H1 (cell line): ENCODE results near the gene CD96. TPM values are rescaled to one million over a fixed set of nuclear protein-coding genes. Genes with fewer than 3 reads are reported as not detected.

Source experiments
- CTCF ChIA-PET: fragments of 300-600 bp; sonication (Branson Sonifier 250); formaldehyde crosslinking; loops from one replicate; lab custom pipeline; 2021; ENCODE audit not compliant: partially characterized antibody; lab: Charles Lee
- POLR2A ChIA-PET: fragments of 300-600 bp; sonication (Branson Sonifier 250); formaldehyde crosslinking; loops from one replicate; lab custom pipeline; 2021; ENCODE audit warnings: inconsistent platforms; ENCODE audit not compliant: partially characterized antibody; lab: Charles Lee
- DNase-seq, 2 experiments: peaks; one replicate each; pipeline versions ENCODE4 v3.0.0 to v3.0.0-alpha.2; 2010 to 2022; ENCODE audit warnings: low spot score in 2 of 2, low read depth in 1 of 2, mixed read lengths in 1 of 2
- FAIRE-seq: peaks from 2 replicates; lab custom pipeline; 2011; peaks lifted over from hg19 to GRCh38; lab: Jason Lieb, UNC
- H2AFZ ChIP-seq: 2 replicates; pipeline ENCODE4 v1.8.1; 2012; ENCODE audit warnings: low read length, inconsistent platforms
- H2AK5ac ChIP-seq: 2 replicates; pipeline ENCODE4 v1.6.1; 2013; ENCODE audit warnings: low read depth, low read length
- H2BK120ac ChIP-seq: replicated peaks from 2 replicates; pipeline ENCODE3; 2013; ENCODE audit warnings: low read depth, low read length, inconsistent platforms
- H2BK12ac ChIP-seq: 2 replicates; pipeline ENCODE4 v1.6.1; 2013; ENCODE audit warnings: low read depth, low read length
- H2BK15ac ChIP-seq: 2 replicates; pipeline ENCODE4 v1.6.1; 2013; ENCODE audit warnings: low read length
- H2BK20ac ChIP-seq: 2 replicates; pipeline ENCODE4 v1.6.1; 2013; ENCODE audit warnings: low read length
- H2BK5ac ChIP-seq: 2 replicates; pipeline ENCODE4 v1.6.1; 2013; ENCODE audit warnings: low read depth, low read length
- H3K14ac ChIP-seq: 2 replicates; pipeline ENCODE4 v1.6.1; 2013; ENCODE audit warnings: inconsistent platforms; ENCODE audit not compliant: insufficient read length
- H3K18ac ChIP-seq: 2 replicates; pipeline ENCODE4 v1.6.1; 2013; ENCODE audit warnings: low read length; ENCODE audit errors: extremely low read depth
- H3K23ac ChIP-seq: 2 replicates; pipeline ENCODE4 v1.6.1; 2013; ENCODE audit warnings: inconsistent platforms; ENCODE audit not compliant: insufficient read length
- H3K23me2 ChIP-seq: 2 replicates; pipeline ENCODE4 v1.6.1; 2013; ENCODE audit warnings: low read depth, low read length
- H3K27ac ChIP-seq: 2 replicates; pipeline ENCODE4 v1.6.1; 2011; ENCODE audit warnings: low read depth, low read length, inconsistent platforms
- H3K27me3 ChIP-seq, 4 experiments: replicated peaks in 1 of 4; 1 replicate in 1 of 4; 2 replicates in 3 of 4; pipeline versions ENCODE4 v1.6.1 to v1.8.1; 2011 to 2013; ENCODE audit warnings: low read length in 3 of 4, mild to moderate bottlenecking in 3 of 4, inconsistent platforms in 2 of 4, mixed read lengths in 2 of 4, moderate library complexity in 1 of 4; ENCODE audit not compliant: control insufficient read depth in 3 of 4, insufficient read depth in 3 of 4; ENCODE audit errors: extremely low read depth in 1 of 4
- H3K36me3 ChIP-seq, 4 experiments: 2 replicates each; pipeline versions ENCODE4 v1.6.1 to v1.8.1; 2011 to 2013; ENCODE audit warnings: mild to moderate bottlenecking in 4 of 4, low read length in 3 of 4, moderate library complexity in 2 of 4, control low read depth in 1 of 4, inconsistent platforms in 1 of 4; ENCODE audit not compliant: insufficient read depth in 4 of 4, control insufficient read depth in 2 of 4
- H3K4ac ChIP-seq: replicated peaks from 2 replicates; pipeline ENCODE3; 2013; ENCODE audit warnings: low read length, low read depth, mixed read lengths, inconsistent platforms; ENCODE audit not compliant: insufficient read length
- H3K4me1 ChIP-seq, 4 experiments: replicated peaks in 1 of 4; 1 replicate in 1 of 4; 2 replicates in 3 of 4; pipeline versions ENCODE4 v1.6.1 to v1.8.1; 2011 to 2013; ENCODE audit warnings: low read length in 3 of 4, inconsistent platforms in 2 of 4, mixed read lengths in 1 of 4; ENCODE audit not compliant: insufficient read depth in 4 of 4, control insufficient read depth in 3 of 4
- H3K4me2 ChIP-seq, 2 experiments: 2 replicates each; pipeline versions ENCODE4 v1.6.1 to v1.8.1; 2011 to 2013; ENCODE audit warnings: low read depth in 2 of 2, low read length in 2 of 2, control low read depth in 1 of 2, inconsistent platforms in 1 of 2, mild to moderate bottlenecking in 1 of 2; ENCODE audit not compliant: insufficient read depth in 1 of 2
- H3K4me3 ChIP-seq, 4 experiments: fragments of 200-600, 300-600 bp in 1 of 4; sonication (generic), shearing (Covaris generic), sonication (Bioruptor Twin) in 1 of 4; 2 replicates each; pipeline versions ENCODE4 v1.5.1 to v1.8.1; 2011 to 2016; ENCODE audit warnings: low read length in 4 of 4, low read depth in 3 of 4, control low read depth in 2 of 4, inconsistent platforms in 2 of 4, mild to moderate bottlenecking in 2 of 4, mixed read lengths in 1 of 4, moderate library complexity in 1 of 4; ENCODE audit not compliant: insufficient read depth in 2 of 4; ENCODE audit errors: extremely low read depth in 1 of 4
- H3K56ac ChIP-seq: replicated peaks from 2 replicates; pipeline ENCODE3; 2013; ENCODE audit warnings: low read depth, mild to moderate bottlenecking, mixed read lengths, low read length, inconsistent platforms; ENCODE audit not compliant: insufficient read length
- H3K79me1 ChIP-seq: 2 replicates; pipeline ENCODE4 v1.6.1; 2013; ENCODE audit warnings: low read depth, low read length, control low read depth
- H3K79me2 ChIP-seq, 2 experiments: 2 replicates each; pipeline versions ENCODE4 v1.6.1 to v1.8.1; 2012 to 2013; ENCODE audit warnings: low read length in 2 of 2, mild to moderate bottlenecking in 2 of 2, inconsistent platforms in 1 of 2; ENCODE audit not compliant: insufficient read depth in 2 of 2, control insufficient read depth in 1 of 2
- H3K9ac ChIP-seq, 4 experiments: replicated peaks in 1 of 4; 1 replicate in 1 of 4; 2 replicates in 3 of 4; pipeline versions ENCODE4 v1.6.1 to v1.8.1; 2011 to 2013; ENCODE audit warnings: low read depth in 3 of 4, low read length in 3 of 4, control low read depth in 2 of 4, mild to moderate bottlenecking in 2 of 4, moderate library complexity in 2 of 4, inconsistent platforms in 1 of 4; ENCODE audit errors: extremely low read depth in 1 of 4
- H3K9me3 ChIP-seq, 2 experiments: 2 replicates each; pipeline versions ENCODE4 v1.6.1 to v1.8.1; 2012 to 2013; ENCODE audit warnings: mild to moderate bottlenecking in 2 of 2, moderate library complexity in 2 of 2, control low read depth in 1 of 2, inconsistent platforms in 1 of 2, low read depth in 1 of 2, low read length in 1 of 2, mixed read lengths in 1 of 2; ENCODE audit not compliant: insufficient read depth in 2 of 2
- H4K20me1 ChIP-seq, 2 experiments: replicated peaks in 1 of 2; 2 replicates each; pipeline versions ENCODE3 to v1.8.1; 2011 to 2013; ENCODE audit warnings: inconsistent platforms in 2 of 2, low read length in 2 of 2, mild to moderate bottlenecking in 1 of 2; ENCODE audit not compliant: insufficient read depth in 2 of 2, control insufficient read depth in 1 of 2
- H4K5ac ChIP-seq: 2 replicates; pipeline ENCODE4 v1.6.1; 2013; ENCODE audit warnings: low read length, low read depth, mixed read lengths, inconsistent platforms; ENCODE audit not compliant: insufficient read length
- H4K8ac ChIP-seq: 2 replicates; pipeline ENCODE4 v1.8.0; 2013; ENCODE audit warnings: mild to moderate bottlenecking, moderate library complexity, low read length, inconsistent platforms; ENCODE audit not compliant: insufficient read depth; ENCODE audit errors: extremely low read depth
- H4K91ac ChIP-seq: replicated peaks from 2 replicates; pipeline ENCODE3; 2013; ENCODE audit warnings: low read length, mixed read lengths, inconsistent platforms; ENCODE audit not compliant: insufficient read length
- CTBP2 ChIP-seq: IDR thresholded peaks from 2 replicates; pipeline ENCODE4 v1.7.0; 2011; ENCODE audit warnings: borderline replicate concordance, mild to moderate bottlenecking, moderate library complexity, mixed read lengths, low read length; ENCODE audit not compliant: insufficient read depth, insufficient read length
- EZH2 ChIP-seq: fragments of 200-600 bp; sonication (generic); IDR thresholded peaks from 2 replicates; pipeline ENCODE4 v1.7.1; 2012; ENCODE audit warnings: low read depth, mild to moderate bottlenecking, moderate library complexity, low read length, inconsistent platforms; ENCODE audit not compliant: severe bottlenecking
- NRF1 ChIP-seq: IDR thresholded peaks from 2 replicates; pipeline ENCODE4 v1.6.1; 2011; ENCODE audit warnings: mild to moderate bottlenecking, low read depth, low read length, improper control_type of control experiment
- YY1 ChIP-seq: IDR thresholded peaks from 2 replicates; pipeline ENCODE4 v1.6.1; 2011; ENCODE audit warnings: low read depth, mild to moderate bottlenecking, low read length
- WGBS, 2 experiments: shearing (Covaris generic) in 1 of 2; methylation state at CpG; one replicate each; pipeline versions ENCODE4 v1.1.6 to v1.1.7; 2013 to 2015; ENCODE audit warnings: low lambda C conversion rate in 2 of 2, mixed read lengths in 2 of 2, inconsistent platforms in 1 of 2, low coverage in 1 of 2, missing lambda C conversion rate in 1 of 2; ENCODE audit not compliant: insufficient replicate concordance in 2 of 2, insufficient coverage in 1 of 2, insufficient read length in 1 of 2; ENCODE audit errors: extremely low coverage in 1 of 2, missing lambda C conversion rate in 1 of 2; 5-methylcytosine and 5-hydroxymethylcytosine counted together
- polyA plus RNA-seq, 7 experiments: library from polyadenylated mRNA; depleted of rRNA in 3 of 7; stranded (reverse) in 5 of 7; unstranded in 2 of 7; fragments of >200 nt in 5 of 7; fragments of 200-250 nt in 2 of 7; gene quantifications; 1 replicate in 5 of 7; 2 replicates in 1 of 7; 4 replicates in 1 of 7; pipeline versions ENCODE4 v1.2.1 to v1.2.3, GENCODE V29; 2011 to 2013; ENCODE audit warnings: missing spikeins in 2 of 7, mixed read lengths in 2 of 7
- total RNA-seq: library from RNA; stranded (reverse); fragmentation: NEBNext Ultra II Directional; extraction: Animal tissue kit (Norgen Biotek cat#: 25700); gene quantifications from 2 replicates; pipeline ENCODE4 v1.2.1, GENCODE V29; 2021

CD96 gene
- total and polyA plus RNA-seq, 2 of the 8 experiments (the other 6 are each of a cell fraction or from before 2014, with no cell fraction given) = not detected

GRCh38 chr3:111542611-111543300 lies 759 bp downstream of the CD96 start:
- no peak overlapping the region for H2BK20ac ChIP-seq
- no peaks in the 10 kb centered on the region for H3K9me3 ChIP-seq
- H4K5ac ChIP-seq = no peak overlapping the region
- no peak for DNase-seq
- no peak overlapping the region for H3K4ac ChIP-seq
- H3K36me3 ChIP-seq = no peaks in the 10 kb centered on the region
- H2BK5ac ChIP-seq = no peak overlapping the region
- no peaks in the 10 kb centered on the region for H3K27me3 ChIP-seq
- no peak overlapping the region for H2BK12ac ChIP-seq
- no peaks in the 10 kb centered on the region for H3K79me2 ChIP-seq
- no peak overlapping the region for H3K18ac ChIP-seq
- no peak overlapping the region for H4K91ac ChIP-seq
- no peak overlapping the region for H3K56ac ChIP-seq
- H3K79me1 ChIP-seq = no peaks in the 10 kb centered on the region
- no peak overlapping the region for H3K4me3 ChIP-seq
- POLR2A ChIA-PET = no interaction called here
- 94% methylated on average over 4 of the region's 4 CpGs; no CpG with 5 or more reads in 1 of the 2 experiments for WGBS, 2 experiments
- H3K27ac ChIP-seq = no peak overlapping the region
- no peak overlapping the region for H3K23ac ChIP-seq
- H4K8ac ChIP-seq = no peak overlapping the region
- no peaks in the 10 kb centered on the region for H3K23me2 ChIP-seq
- no peak for FAIRE-seq
- no peak overlapping the region for H3K4me2 ChIP-seq
- 0 out of 2 replicates have a peak overlapping the region, but pooled peaks have one; percentile 1 for H2AFZ ChIP-seq
- H2BK120ac ChIP-seq = no peak overlapping the region
- H3K14ac ChIP-seq = no peak overlapping the region
- H3K4me1 ChIP-seq = no peaks in the 10 kb centered on the region; a peak in 1 of 7 replicates
- no peaks in the 10 kb centered on the region for H4K20me1 ChIP-seq
- no peak overlapping the region for H3K9ac ChIP-seq
- CTCF ChIA-PET = interaction anchor here (0.6 kb wide), 1 partner anchor 175 kb away, joined by 3 read pairs; no protein-coding TSS in a partner anchor
- no peak overlapping the region for H2BK15ac ChIP-seq
- no peak overlapping the region for H2AK5ac ChIP-seq
- no peak for TF ChIP-seq YY1
- no peak for TF ChIP-seq EZH2
- no peak for TF ChIP-seq CTBP2
- TF ChIP-seq NRF1 = no peak
